ENCODE measurements around the gene MXD3. TPM values are rescaled to one million over a fixed set of nuclear protein-coding genes. Genes with fewer than 3 reads are reported as not detected.

The MXD3 gene
- total RNA-seq, 1 donor from 2014 or later = 5.7 TPM

- H3K36me3 ChIP-seq (ENCODE audit: control insufficient read depth in 3 of 3, insufficient read depth in 3 of 3, low read length in 3 of 3) = peaks cover 69 to 85% (median 71%) of the 10 kb centered on the region in 3 donors
- no peak overlapping the region for H3K4me3 ChIP-seq (ENCODE audit: low read length in 3 of 3)
- H3K27ac ChIP-seq (ENCODE audit: low read depth, low read length) = no peak overlapping the region
- H3K4me1 ChIP-seq (ENCODE audit: control insufficient read depth in 3 of 3, insufficient read depth in 3 of 3, low read length in 3 of 3) = peaks cover 0 to 14% (median 11%) of the 10 kb centered on the region in 3 donors
- H3K9me3 ChIP-seq (ENCODE audit: control insufficient read depth in 3 of 3, low read length in 3 of 3) = no peaks in the 10 kb centered on the region
- H3K27me3 ChIP-seq (ENCODE audit: control insufficient read depth in 3 of 3, insufficient read depth in 3 of 3, low read length in 3 of 3) = no peaks in the 10 kb centered on the region
- peak overlapping the region in 2 of 3 donors; percentile 10 to 25 for H3K9ac ChIP-seq (ENCODE audit: low read depth in 1 of 3, low read length in 3 of 3)
These were observed 23.3 kb upstream of the MXD3 start for GRCh38 chr5:177334781-177335700.

- peaks cover 69 to 83% (median 71%) of the 10 kb centered on the region in 3 donors for H3K36me3 ChIP-seq (ENCODE audit: control insufficient read depth in 3 of 3, insufficient read depth in 3 of 3, low read length in 3 of 3)
- H3K9ac ChIP-seq (ENCODE audit: low read depth in 1 of 3, low read length in 3 of 3) = peak overlapping the region in 1 of 3 donors; percentile 16
- H3K27ac ChIP-seq (ENCODE audit: low read depth, low read length) = no peak overlapping the region
- H3K4me3 ChIP-seq (ENCODE audit: low read length in 3 of 3) = no peak overlapping the region
- peaks cover 0 to 14% (median 11%) of the 10 kb centered on the region in 3 donors for H3K4me1 ChIP-seq (ENCODE audit: control insufficient read depth in 3 of 3, insufficient read depth in 3 of 3, low read length in 3 of 3)
- H3K27me3 ChIP-seq (ENCODE audit: control insufficient read depth in 3 of 3, insufficient read depth in 3 of 3, low read length in 3 of 3) = no peaks in the 10 kb centered on the region
- no peaks in the 10 kb centered on the region for H3K9me3 ChIP-seq (ENCODE audit: control insufficient read depth in 3 of 3, low read length in 3 of 3)
These were observed 22.5 kb upstream of the MXD3 start for GRCh38 chr5:177334155-177334551.

GRCh38 chr5:177333420-177334154 is 21.9 kb upstream of the MXD3 start:
- peak overlapping the region in 1 of 3 donors; percentile 16 for H3K9ac ChIP-seq (ENCODE audit: low read depth in 1 of 3, low read length in 3 of 3)
- no peaks in the 10 kb centered on the region for H3K27me3 ChIP-seq (ENCODE audit: control insufficient read depth in 3 of 3, insufficient read depth in 3 of 3, low read length in 3 of 3)
- no peak overlapping the region for H3K27ac ChIP-seq (ENCODE audit: low read depth, low read length)
- H3K9me3 ChIP-seq (ENCODE audit: control insufficient read depth in 3 of 3, low read length in 3 of 3) = no peaks in the 10 kb centered on the region
- peaks cover 63 to 77% (median 67%) of the 10 kb centered on the region in 3 donors for H3K36me3 ChIP-seq (ENCODE audit: control insufficient read depth in 3 of 3, insufficient read depth in 3 of 3, low read length in 3 of 3)
- H3K4me3 ChIP-seq (ENCODE audit: low read length in 3 of 3) = no peak overlapping the region
- H3K4me1 ChIP-seq (ENCODE audit: control insufficient read depth in 3 of 3, insufficient read depth in 3 of 3, low read length in 3 of 3) = peaks cover 0 to 14% (median 11%) of the 10 kb centered on the region in 3 donors

- Histone ChIP-seq H3K4me3 (ENCODE audit: low read length in 3 of 3) (no peak overlapping the region), H3K9ac (ENCODE audit: low read depth in 1 of 3, low read length in 3 of 3) (no peak overlapping the region), H3K27me3 (ENCODE audit: control insufficient read depth in 3 of 3, insufficient read depth in 3 of 3, low read length in 3 of 3) (no peaks in the 10 kb centered on the region), H3K36me3 (ENCODE audit: control insufficient read depth in 3 of 3, insufficient read depth in 3 of 3, low read length in 3 of 3) (peaks cover 57 to 74% (median 62%) of the 10 kb centered on the region in 3 donors), H3K9me3 (ENCODE audit: control insufficient read depth in 3 of 3, low read length in 3 of 3) (no peaks in the 10 kb centered on the region), H3K4me1 (ENCODE audit: control insufficient read depth in 3 of 3, insufficient read depth in 3 of 3, low read length in 3 of 3) (peaks cover 0 to 14% (median 12%) of the 10 kb centered on the region in 3 donors), H3K27ac (ENCODE audit: low read depth, low read length) (no peak overlapping the region)
These were observed 21.2 kb upstream of the MXD3 start for GRCh38 chr5:177332896-177333260.

- Histone ChIP-seq H3K9ac (ENCODE audit: low read depth in 1 of 3, low read length in 3 of 3) (no peak overlapping the region), H3K27ac (ENCODE audit: low read depth, low read length) (no peak overlapping the region), H3K4me3 (ENCODE audit: low read length in 3 of 3) (no peak overlapping the region), H3K27me3 (ENCODE audit: control insufficient read depth in 3 of 3, insufficient read depth in 3 of 3, low read length in 3 of 3) (no peaks in the 10 kb centered on the region), H3K4me1 (ENCODE audit: control insufficient read depth in 3 of 3, insufficient read depth in 3 of 3, low read length in 3 of 3) (peaks cover 0 to 15% (median 14%) of the 10 kb centered on the region in 3 donors), H3K9me3 (ENCODE audit: control insufficient read depth in 3 of 3, low read length in 3 of 3) (no peaks in the 10 kb centered on the region), H3K36me3 (ENCODE audit: control insufficient read depth in 3 of 3, insufficient read depth in 3 of 3, low read length in 3 of 3) (peaks cover 51 to 70% (median 55%) of the 10 kb centered on the region in 3 donors)
These were observed 20.6 kb upstream of the MXD3 start for GRCh38 chr5:177332031-177332895.

DNA sequence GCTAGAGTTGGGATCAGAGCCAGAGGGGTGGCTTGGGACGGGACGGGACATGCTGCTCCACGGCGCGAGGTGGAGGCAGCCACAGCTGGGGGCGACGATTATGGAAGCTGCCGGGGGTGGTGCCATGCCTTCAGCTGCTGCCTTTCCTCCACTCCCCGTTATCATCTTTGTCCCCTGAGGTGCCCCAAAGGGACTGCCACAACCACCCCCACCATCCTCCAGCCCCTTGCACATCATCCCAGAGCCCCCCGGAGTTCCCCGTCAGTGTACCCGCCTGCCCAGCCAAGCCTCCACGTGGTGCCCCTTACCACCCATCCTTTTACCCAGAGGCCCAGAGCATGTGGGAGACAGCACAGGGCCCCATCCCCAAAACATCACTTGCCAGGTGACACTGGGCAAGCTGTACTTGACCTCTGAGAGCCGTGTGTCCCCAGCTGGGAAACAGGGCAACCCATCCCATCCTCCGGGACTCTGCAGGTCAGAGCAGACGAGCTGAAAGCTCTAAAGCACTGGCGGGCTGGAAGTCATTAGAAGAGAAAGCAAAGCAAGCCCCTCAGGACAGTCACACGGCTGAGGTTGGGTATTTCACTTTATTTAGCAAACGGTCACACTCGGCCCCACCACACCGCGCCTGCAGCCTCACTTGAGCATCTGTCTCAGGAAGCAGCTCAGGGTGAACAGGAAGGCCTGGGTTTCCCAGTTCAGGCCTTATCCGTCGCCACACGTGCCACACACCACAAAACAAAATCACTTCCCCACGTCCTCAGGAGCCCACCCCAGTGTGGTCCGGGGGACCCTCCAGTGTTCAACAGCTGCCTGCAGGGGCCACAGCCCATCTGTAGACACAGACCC is 19.5 kb upstream of the MXD3 start:
- no peaks in the 10 kb centered on the region for H3K27me3 ChIP-seq (ENCODE audit: control insufficient read depth in 3 of 3, insufficient read depth in 3 of 3, low read length in 3 of 3)
- peaks cover 0 to 15% (median 14%) of the 10 kb centered on the region in 3 donors for H3K4me1 ChIP-seq (ENCODE audit: control insufficient read depth in 3 of 3, insufficient read depth in 3 of 3, low read length in 3 of 3)
- H3K9me3 ChIP-seq (ENCODE audit: control insufficient read depth in 3 of 3, low read length in 3 of 3) = no peaks in the 10 kb centered on the region
- H3K27ac ChIP-seq (ENCODE audit: low read depth, low read length) = no peak overlapping the region
- H3K36me3 ChIP-seq (ENCODE audit: control insufficient read depth in 3 of 3, insufficient read depth in 3 of 3, low read length in 3 of 3) = peaks cover 41 to 59% (median 45%) of the 10 kb centered on the region in 3 donors
- H3K4me3 ChIP-seq (ENCODE audit: low read length in 3 of 3) = no peak overlapping the region
- H3K9ac ChIP-seq (ENCODE audit: low read depth in 1 of 3, low read length in 3 of 3) = peak overlapping the region in 1 of 3 donors; percentile 6

GRCh38 chr5:177329883-177330282 is 18.2 kb upstream of the MXD3 start:
- H3K27me3 ChIP-seq (ENCODE audit: control insufficient read depth in 3 of 3, insufficient read depth in 3 of 3, low read length in 3 of 3) = no peaks in the 10 kb centered on the region
- peaks cover 30 to 53% (median 33%) of the 10 kb centered on the region in 3 donors for H3K36me3 ChIP-seq (ENCODE audit: control insufficient read depth in 3 of 3, insufficient read depth in 3 of 3, low read length in 3 of 3)
- H3K9me3 ChIP-seq (ENCODE audit: control insufficient read depth in 3 of 3, low read length in 3 of 3) = no peaks in the 10 kb centered on the region
- H3K4me1 ChIP-seq (ENCODE audit: control insufficient read depth in 3 of 3, insufficient read depth in 3 of 3, low read length in 3 of 3) = peaks cover 0 to 4% (median 3%) of the 10 kb centered on the region in 3 donors
- no peak overlapping the region for H3K4me3 ChIP-seq (ENCODE audit: low read length in 3 of 3)
- no peak overlapping the region for H3K9ac ChIP-seq (ENCODE audit: low read depth in 1 of 3, low read length in 3 of 3)
- H3K27ac ChIP-seq (ENCODE audit: low read depth, low read length) = no peak overlapping the region

DNA sequence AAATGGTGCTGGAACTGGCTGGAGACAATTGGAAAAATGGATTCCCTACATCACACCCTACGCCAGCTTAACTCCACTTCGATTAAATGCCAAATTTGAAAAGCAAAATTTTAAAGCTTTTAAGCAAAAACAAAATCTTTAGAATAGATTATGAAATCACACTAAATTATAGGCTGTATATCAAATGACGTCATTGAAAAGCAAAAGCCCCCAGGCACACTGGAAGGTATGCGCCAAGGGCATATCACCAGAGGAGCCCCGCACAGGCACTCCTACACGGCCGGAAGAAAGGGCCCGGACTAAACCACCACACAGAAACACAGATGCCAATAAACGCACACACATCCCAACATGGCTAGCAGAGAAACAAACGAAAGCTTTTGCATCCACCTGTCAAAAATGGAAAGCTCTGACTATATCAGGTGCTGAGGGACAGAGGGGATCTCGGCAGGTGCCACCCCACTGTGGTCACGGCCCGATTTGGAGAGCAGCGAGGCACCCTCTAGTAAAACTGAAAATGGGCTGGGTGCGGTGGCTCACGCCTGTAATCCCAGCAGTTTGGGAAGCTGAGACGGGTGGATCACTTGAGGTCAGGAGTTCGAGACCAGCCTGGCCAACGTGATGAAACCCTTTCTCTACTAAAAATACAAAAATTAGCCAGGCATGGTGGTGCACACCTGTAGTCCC is 17.0 kb upstream of the MXD3 start:
- Histone ChIP-seq H3K27ac (ENCODE audit: low read depth, low read length) (no peak overlapping the region), H3K4me1 (ENCODE audit: control insufficient read depth in 3 of 3, insufficient read depth in 3 of 3, low read length in 3 of 3) (peaks cover 0 to 4% (median 0%) of the 10 kb centered on the region in 3 donors), H3K9ac (ENCODE audit: low read depth in 1 of 3, low read length in 3 of 3) (no peak overlapping the region), H3K9me3 (ENCODE audit: control insufficient read depth in 3 of 3, low read length in 3 of 3) (no peaks in the 10 kb centered on the region), H3K36me3 (ENCODE audit: control insufficient read depth in 3 of 3, insufficient read depth in 3 of 3, low read length in 3 of 3) (peaks cover 20 to 41% (median 21%) of the 10 kb centered on the region in 3 donors), H3K27me3 (ENCODE audit: control insufficient read depth in 3 of 3, insufficient read depth in 3 of 3, low read length in 3 of 3) (no peaks in the 10 kb centered on the region), H3K4me3 (ENCODE audit: low read length in 3 of 3) (no peak overlapping the region)

Data from skeletal muscle tissue (tissue), 4 donors.